C1 segment of cervical spinal cord (tissue), 14 donors: ENCODE results near the gene NDUFA11.
"Not testable (repeated sequence)": the region's sequence is repeated elsewhere in the genome, so short reads cannot be mapped to it uniquely, and the experiment has no call there.

Experiments
- DNase-seq, 14 donors: peaks; one replicate each; lab custom pipeline; 2025; lab: John Stamatoyannopoulos, UW

Gene NDUFA11

GRCh38 chr19:5857203-5858081, 46.1 kb downstream of the NDUFA11 start:
- DNase-seq, result no peak

DNA sequence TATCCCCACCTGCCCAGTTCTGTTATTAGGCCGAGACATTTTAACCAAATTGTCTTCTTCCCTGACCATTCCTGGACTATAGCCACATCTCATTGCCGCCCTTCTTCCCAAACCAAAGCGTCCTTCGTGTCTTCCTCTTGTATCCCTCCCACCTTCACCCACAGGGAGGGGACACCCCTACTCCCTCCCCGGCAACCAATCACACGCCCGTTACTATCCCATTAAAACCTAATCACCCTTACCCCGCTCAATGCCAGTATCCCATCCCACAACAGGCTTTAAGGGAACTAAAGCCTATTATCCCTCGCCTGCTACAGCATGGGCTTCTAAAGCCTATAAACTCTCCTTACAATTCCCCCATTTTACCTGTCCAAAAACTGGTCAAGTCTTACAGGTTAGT, 48.4 kb downstream of the NDUFA11 start:
- not testable (repeated sequence) for DNase-seq

GRCh38 chr19:5854121-5854520, 49.5 kb downstream of the NDUFA11 start:
- DNase-seq, result not testable (repeated sequence)

DNA sequence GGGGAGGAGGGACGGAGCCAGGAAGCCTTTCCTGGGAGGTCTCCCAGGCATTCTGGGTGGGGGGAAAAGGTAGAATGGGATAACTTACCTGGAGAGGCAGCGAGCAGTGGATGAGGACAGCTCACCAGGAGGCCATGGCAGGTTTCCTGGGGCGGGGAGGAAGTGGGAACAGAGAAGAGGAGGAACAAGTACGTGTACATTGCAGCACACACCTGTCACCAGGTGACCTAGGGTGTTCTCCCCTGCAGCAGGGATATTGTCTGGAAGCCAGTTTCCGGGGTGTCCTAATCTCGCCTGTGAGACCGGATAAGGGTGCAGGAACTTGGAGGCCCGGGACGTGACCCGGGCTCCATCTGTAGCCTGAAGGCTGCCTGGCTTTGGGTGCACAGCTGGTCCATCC, 52.3 kb downstream of the NDUFA11 start, which contains the start of gene FUT3:
Gene FUT3 (minus strand): TSS at position 148 of the 400 bp plus-strand sequence.
- DNase-seq, result no peak

DNA sequence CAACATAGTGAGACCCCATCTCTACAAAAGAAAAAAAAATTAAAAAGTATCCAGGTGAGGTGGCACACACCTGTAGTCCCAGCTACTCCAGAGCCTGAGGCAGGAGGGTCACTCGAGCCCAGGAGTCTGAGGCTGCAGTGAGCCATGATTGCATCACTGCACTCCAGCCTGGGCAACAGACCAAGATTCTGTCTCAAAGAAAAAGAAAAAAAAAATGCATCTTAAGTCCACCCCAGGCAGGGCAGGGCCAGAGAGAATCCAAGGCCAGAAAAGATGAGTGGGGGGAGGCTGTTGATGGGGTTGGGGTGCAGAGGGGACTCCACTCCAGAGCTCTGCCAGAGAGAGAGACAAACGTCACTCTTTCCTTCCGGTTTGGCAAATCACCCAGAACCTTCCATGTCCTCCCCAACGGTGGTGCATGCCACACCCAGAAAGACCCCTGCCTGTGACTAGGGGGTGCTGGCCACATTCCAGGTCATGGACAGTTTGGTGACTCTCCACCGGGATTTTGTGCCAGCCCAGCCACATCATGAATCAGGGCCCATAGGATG, 52.8 kb downstream of the NDUFA11 start:
- no peak for DNase-seq

GRCh38 chr19:5850189-5850588, 53.4 kb downstream of the NDUFA11 start:
- no peak for DNase-seq

GRCh38 chr19:5848621-5849020, 55.0 kb downstream of the NDUFA11 start:
- DNase-seq, result not testable (repeated sequence)

GRCh38 chr19:5847846-5848245, 55.7 kb downstream of the NDUFA11 start:
- not testable (repeated sequence) for DNase-seq
